ENCODE results near the gene DDR1.

DNA sequence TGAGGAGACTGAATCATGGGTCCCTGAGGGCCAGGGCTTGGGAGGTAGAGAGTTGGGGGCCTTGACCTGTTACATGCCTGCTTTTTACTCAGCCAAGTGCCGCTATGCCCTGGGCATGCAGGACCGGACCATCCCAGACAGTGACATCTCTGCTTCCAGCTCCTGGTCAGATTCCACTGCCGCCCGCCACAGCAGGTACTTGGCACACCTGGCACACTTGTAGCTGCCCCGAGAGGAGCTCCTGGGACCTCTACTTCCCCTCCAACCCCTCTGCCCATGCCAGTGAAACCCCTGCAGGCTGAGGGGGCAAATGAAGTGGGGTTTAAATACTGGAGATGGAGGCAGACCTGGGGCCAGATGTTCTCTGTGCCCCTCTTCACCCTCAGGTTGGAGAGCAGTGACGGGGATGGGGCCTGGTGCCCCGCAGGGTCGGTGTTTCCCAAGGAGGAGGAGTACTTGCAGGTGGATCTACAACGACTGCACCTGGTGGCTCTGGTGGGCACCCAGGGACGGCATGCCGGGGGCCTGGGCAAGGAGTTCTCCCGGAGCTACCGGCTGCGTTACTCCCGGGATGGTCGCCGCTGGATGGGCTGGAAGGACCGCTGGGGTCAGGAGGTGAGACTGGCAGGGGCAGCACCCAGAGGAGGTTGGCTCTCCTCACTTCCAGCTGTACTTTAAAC is 4.6 kb downstream of the DDR1 start:
- TF ChIP-seq TAF1 (IDR thresholded peaks at IDR 0.05; ENCODE audit: low read depth, low read length) (no peak), POLR2A (IDR thresholded peaks at IDR 0.05; ENCODE audit: low read depth, low read length) (no peak), POLR2AphosphoS5 (IDR thresholded peaks at IDR 0.05; ENCODE audit: low read depth, low read length) (no peak), PAX5 (IDR thresholded peaks at IDR 0.05; ENCODE audit: insufficient read depth, low read length, severe bottlenecking) (no peak)

All from GM12891 (cell line).